HEK293 (cell line): ENCODE results near the gene ZC3H12C.

Source experiments
- PRDM1 ChIP-seq: fragments of 450-650 bp; formaldehyde crosslinking; IDR thresholded peaks from 2 replicates; pipeline ENCODE4; 2016; ENCODE audit warnings: missing biosample characterization, missing genetic modification characterization
- ZNF114 ChIP-seq: fragments of 450-650 bp; formaldehyde crosslinking; IDR thresholded peaks from 2 replicates; pipeline ENCODE4 v1.5.0; 2017; ENCODE audit warnings: missing biosample characterization, missing genetic modification characterization
- ZNF324 ChIP-seq: fragments of 450-650 bp; formaldehyde crosslinking; IDR thresholded peaks from 2 replicates; pipeline ENCODE4 v1.5.1; 2016; ENCODE audit warnings: missing biosample characterization, missing genetic modification characterization
- ZNF510 ChIP-seq: fragments of 450-650 bp; formaldehyde crosslinking; IDR thresholded peaks from 2 replicates; pipeline ENCODE4 v1.5.1; 2018; ENCODE audit warnings: mild to moderate bottlenecking, missing genetic modification characterization, missing biosample characterization; ENCODE audit not compliant: insufficient replicate concordance
- ZNF664 ChIP-seq: fragments of 450-650 bp; formaldehyde crosslinking; IDR thresholded peaks from 2 replicates; pipeline ENCODE4 v1.5.1; 2016; ENCODE audit warnings: missing biosample characterization, missing genetic modification characterization
- TF ChIP-seq, protein P1 (sequence below): fragments of 450-650 bp; formaldehyde crosslinking; IDR thresholded peaks from 2 replicates; pipeline ENCODE4 v1.5.1; 2016; ENCODE audit warnings: missing biosample characterization, missing genetic modification characterization
- TF ChIP-seq, protein P2 (sequence below): sonication (generic); formaldehyde crosslinking; IDR thresholded peaks from 2 replicates; pipeline ENCODE4 v1.8.1; 2022; ENCODE audit warnings: mild to moderate bottlenecking, moderate library complexity, missing genetic modification reagents
- TF ChIP-seq, protein P3 (sequence below): fragments of 450-650 bp; formaldehyde crosslinking; conservative IDR thresholded peaks from 2 replicates; pipeline ENCODE4 v1.5.1; 2016; ENCODE audit warnings: low read depth, missing biosample characterization, missing genetic modification characterization

DNA sequence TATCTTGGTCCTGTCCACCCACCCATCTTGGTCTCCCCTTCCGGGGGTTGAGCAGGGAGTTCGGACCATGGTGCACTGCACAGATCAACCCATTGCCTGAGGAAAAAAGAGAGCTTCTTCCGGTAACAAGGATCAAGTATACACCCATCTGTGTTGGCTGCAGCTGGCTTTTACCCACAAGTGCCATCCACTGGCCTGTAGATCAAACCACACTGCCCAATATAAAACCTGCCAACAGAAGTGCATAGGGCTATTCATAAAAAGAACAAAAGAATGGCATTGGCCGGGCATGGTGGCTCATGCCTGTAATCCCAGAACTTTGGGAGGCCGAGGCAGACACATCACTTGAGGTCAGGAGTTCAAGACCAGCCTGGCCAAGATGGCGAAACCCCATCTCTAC is 94.5 kb downstream of the ZC3H12C start:
- TF ChIP-seq ZNF114 (tag by site-specific recombination) = no peak
- no peak for TF ChIP-seq PRDM1 (tag by site-specific recombination)
- TF ChIP-seq, protein P1, sequence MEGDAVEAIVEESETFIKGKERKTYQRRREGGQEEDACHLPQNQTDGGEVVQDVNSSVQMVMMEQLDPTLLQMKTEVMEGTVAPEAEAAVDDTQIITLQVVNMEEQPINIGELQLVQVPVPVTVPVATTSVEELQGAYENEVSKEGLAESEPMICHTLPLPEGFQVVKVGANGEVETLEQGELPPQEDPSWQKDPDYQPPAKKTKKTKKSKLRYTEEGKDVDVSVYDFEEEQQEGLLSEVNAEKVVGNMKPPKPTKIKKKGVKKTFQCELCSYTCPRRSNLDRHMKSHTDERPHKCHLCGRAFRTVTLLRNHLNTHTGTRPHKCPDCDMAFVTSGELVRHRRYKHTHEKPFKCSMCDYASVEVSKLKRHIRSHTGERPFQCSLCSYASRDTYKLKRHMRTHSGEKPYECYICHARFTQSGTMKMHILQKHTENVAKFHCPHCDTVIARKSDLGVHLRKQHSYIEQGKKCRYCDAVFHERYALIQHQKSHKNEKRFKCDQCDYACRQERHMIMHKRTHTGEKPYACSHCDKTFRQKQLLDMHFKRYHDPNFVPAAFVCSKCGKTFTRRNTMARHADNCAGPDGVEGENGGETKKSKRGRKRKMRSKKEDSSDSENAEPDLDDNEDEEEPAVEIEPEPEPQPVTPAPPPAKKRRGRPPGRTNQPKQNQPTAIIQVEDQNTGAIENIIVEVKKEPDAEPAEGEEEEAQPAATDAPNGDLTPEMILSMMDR (tag by site-specific recombination) = no peak
- TF ChIP-seq, protein P2, sequence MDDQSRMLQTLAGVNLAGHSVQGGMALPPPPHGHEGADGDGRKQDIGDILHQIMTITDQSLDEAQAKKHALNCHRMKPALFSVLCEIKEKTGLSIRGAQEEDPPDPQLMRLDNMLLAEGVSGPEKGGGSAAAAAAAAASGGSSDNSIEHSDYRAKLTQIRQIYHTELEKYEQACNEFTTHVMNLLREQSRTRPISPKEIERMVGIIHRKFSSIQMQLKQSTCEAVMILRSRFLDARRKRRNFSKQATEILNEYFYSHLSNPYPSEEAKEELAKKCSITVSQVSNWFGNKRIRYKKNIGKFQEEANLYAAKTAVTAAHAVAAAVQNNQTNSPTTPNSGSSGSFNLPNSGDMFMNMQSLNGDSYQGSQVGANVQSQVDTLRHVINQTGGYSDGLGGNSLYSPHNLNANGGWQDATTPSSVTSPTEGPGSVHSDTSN (CRISPR knock-in tag) = no peak
- TF ChIP-seq, protein P3, sequence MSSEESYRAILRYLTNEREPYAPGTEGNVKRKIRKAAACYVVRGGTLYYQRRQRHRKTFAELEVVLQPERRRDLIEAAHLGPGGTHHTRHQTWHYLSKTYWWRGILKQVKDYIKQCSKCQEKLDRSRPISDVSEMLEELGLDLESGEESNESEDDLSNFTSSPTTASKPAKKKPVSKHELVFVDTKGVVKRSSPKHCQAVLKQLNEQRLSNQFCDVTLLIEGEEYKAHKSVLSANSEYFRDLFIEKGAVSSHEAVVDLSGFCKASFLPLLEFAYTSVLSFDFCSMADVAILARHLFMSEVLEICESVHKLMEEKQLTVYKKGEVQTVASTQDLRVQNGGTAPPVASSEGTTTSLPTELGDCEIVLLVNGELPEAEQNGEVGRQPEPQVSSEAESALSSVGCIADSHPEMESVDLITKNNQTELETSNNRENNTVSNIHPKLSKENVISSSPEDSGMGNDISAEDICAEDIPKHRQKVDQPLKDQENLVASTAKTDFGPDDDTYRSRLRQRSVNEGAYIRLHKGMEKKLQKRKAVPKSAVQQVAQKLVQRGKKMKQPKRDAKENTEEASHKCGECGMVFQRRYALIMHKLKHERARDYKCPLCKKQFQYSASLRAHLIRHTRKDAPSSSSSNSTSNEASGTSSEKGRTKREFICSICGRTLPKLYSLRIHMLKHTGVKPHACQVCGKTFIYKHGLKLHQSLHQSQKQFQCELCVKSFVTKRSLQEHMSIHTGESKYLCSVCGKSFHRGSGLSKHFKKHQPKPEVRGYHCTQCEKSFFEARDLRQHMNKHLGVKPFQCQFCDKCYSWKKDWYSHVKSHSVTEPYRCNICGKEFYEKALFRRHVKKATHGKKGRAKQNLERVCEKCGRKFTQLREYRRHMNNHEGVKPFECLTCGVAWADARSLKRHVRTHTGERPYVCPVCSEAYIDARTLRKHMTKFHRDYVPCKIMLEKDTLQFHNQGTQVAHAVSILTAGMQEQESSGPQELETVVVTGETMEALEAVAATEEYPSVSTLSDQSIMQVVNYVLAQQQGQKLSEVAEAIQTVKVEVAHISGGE (tag by site-specific recombination) = no peak
- TF ChIP-seq ZNF510 (tag by site-specific recombination) = no peak
- no peak for TF ChIP-seq ZNF664 (tag by site-specific recombination)
- no peak for TF ChIP-seq ZNF324
